Activated T-cell treated with anti-CD3 and anti-CD28 coated beads, Interleukin-2, amount 50 U/mL, for 72 hours (primary cell): ENCODE data around the gene ABCD1. TPM values are rescaled to one million over a fixed set of nuclear protein-coding genes. Genes with fewer than 3 reads are reported as not detected.
A peak's percentile ranks its signal among the peaks of the same experiment; 100 is the strongest.

ENCODE experiments used
- ATAC-seq, 2 donors: fragments of 150-1000 bp; cut with Tn5 transposase; replicated peaks in 1 of 2; 2 replicates each; pipeline ENCODE4 v1.10.0; 2021; ENCODE audit warnings: moderate library complexity in 2 of 2, mild to moderate bottlenecking in 1 of 2
- DNase-seq, 2 donors: peaks; one replicate each; pipeline ENCODE4 v3.0.0; 2021 to 2022; ENCODE audit warnings: mixed read lengths in 1 of 2
- H3K27ac Mint-ChIP-seq: one replicate; pipeline ENCODE4 v1.8.0; 2022; ENCODE audit warnings: mild to moderate bottlenecking, moderate library complexity, mixed read lengths
- H3K27me3 Mint-ChIP-seq: one replicate; pipeline ENCODE4 v1.8.0; 2022; ENCODE audit warnings: low read depth, mixed read lengths
- H3K36me3 Mint-ChIP-seq, 2 donors: one replicate each; pipeline ENCODE4 v1.8.0; 2022; ENCODE audit warnings: mixed read lengths in 2 of 2, mild to moderate bottlenecking in 1 of 2; ENCODE audit not compliant: insufficient read depth in 2 of 2
- H3K4me1 Mint-ChIP-seq: one replicate; pipeline ENCODE4 v1.8.0; 2022; ENCODE audit warnings: low read depth, mixed read lengths
- H3K4me3 Mint-ChIP-seq, 2 donors: one replicate each; pipeline ENCODE4 v1.8.0; 2022; ENCODE audit warnings: mild to moderate bottlenecking in 2 of 2, mixed read lengths in 2 of 2, moderate library complexity in 2 of 2
- H3K9me3 Mint-ChIP-seq, 2 donors: one replicate each; pipeline ENCODE4 v1.8.0; 2022; ENCODE audit warnings: mixed read lengths in 2 of 2
- total RNA-seq, 2 donors: library from RNA; stranded (reverse); gene quantifications; one replicate each; pipeline ENCODE4 v1.2.3, GENCODE V29; 2022

Gene ABCD1
- total RNA-seq, 2 donors from 2014 or later: 8.0 to 8.3 TPM

DNA sequence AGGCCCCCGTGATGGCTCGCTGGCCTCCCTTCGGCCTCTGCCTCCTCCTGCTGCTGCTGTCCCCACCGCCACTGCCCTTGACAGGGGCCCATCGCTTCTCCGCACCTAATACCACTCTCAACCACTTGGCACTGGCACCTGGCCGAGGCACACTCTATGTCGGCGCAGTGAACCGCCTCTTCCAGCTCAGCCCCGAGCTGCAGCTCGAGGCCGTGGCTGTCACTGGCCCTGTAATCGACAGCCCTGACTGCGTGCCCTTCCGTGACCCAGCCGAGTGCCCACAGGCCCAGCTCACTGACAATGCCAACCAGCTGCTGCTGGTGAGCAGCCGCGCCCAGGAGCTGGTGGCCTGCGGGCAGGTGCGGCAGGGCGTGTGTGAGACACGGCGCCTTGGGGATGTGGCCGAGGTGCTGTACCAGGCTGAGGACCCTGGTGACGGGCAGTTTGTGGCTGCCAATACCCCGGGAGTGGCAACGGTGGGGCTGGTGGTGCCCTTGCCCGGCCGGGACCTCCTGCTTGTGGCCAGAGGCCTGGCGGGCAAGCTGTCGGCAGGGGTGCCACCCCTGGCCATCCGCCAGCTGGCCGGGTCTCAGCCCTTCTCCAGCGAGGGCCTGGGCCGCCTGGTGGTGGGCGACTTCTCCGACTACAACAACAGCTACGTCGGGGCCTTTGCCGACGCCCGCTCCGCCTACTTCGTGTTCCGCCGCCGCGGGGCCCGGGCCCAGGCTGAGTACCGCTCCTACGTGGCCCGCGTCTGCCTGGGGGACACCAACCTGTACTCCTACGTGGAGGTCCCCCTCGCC is 42.4 kb downstream of the ABCD1 start:
- Mint-ChIP-seq H3K27ac (no peak overlapping the region), H3K9me3 (no peaks in the 10 kb centered on the region)
- DNase-seq: no peak

DNA sequence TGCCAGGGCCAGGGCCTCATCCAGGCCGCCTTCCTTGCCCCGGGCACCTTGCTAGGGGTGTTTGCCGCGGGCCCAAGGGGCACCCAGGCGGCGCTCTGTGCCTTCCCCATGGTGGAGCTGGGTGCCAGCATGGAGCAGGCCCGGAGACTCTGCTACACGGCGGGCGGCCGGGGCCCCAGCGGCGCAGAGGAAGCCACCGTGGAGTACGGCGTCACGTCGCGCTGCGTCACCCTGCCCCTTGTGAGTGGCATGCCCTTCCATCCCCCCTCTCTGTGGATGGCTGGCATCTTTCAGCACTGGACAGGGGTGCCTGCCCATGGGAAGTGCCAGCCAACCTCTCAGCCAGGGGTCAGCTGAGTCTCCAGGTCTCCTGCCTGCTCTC is 43.0 kb downstream of the ABCD1 start:
- Mint-ChIP-seq H3K27me3 (peaks cover 9% of the 10 kb centered on the region), H3K4me1 (peaks cover 17% of the 10 kb centered on the region), H3K27ac (no peak overlapping the region), H3K36me3 (no peaks in the 10 kb centered on the region), H3K9me3 (no peaks in the 10 kb centered on the region), H3K4me3 (no peak overlapping the region)
- DNase-seq: no peak
- no peak for ATAC-seq

More for the DNA sequence above, 42.4 kb downstream of the ABCD1 start:
- Mint-ChIP-seq H3K36me3 (no peaks in the 10 kb centered on the region), H3K27me3 (peaks cover 9% of the 10 kb centered on the region), H3K4me1 (peaks cover 17% of the 10 kb centered on the region), H3K4me3 (peak overlapping the region in 1 of 2 donors; percentile 39)
- ATAC-seq: no peak

DNA sequence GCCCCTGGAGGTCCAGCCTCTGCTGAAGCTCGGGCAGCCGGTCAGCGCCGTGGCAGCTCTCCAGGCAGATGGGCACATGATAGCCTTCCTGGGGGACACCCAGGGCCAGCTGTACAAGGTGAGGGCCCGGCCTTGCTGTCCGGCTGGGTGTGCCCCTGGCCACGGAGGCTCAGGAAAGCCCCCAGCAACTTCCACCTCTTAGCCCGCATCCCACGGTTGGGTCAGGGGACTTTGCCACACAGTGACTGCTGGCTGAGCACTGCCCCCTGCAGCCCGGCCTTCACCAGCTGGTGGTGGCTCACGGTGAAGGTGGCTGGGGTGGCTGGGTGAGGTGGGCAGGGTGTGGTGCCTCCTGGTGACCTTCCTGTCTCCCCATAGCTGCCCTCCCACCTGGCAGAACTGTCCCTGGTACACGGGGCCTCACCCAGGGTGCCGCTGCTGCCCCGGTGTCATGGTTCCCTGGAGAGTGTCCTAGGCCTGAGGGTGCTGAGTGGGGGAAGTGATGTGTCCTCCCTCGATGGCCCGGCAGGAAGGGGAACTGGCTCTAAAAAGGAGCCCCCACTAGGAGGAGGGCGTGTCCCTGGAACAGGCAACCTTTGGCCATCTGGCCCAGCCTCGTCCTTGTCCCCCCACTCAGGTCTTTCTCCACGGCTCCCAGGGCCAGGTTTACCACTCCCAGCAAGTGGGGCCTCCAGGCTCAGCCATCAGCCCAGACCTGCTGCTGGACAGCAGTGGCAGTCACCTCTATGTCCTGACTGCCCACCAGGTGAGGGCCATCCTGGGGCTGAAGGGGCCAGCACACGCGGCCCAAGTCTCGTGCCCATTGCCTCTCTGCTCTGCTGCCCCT is 43.9 kb downstream of the ABCD1 start:
- DNase-seq (no peak), ATAC-seq (no peak)
- no peak overlapping the region for H3K27ac Mint-ChIP-seq
- no peaks in the 10 kb centered on the region for H3K9me3 Mint-ChIP-seq
- H3K36me3 Mint-ChIP-seq: no peaks in the 10 kb centered on the region
- H3K4me3 Mint-ChIP-seq: peak overlapping the region in 1 of 2 donors; percentile 27
- H3K4me1 Mint-ChIP-seq: peaks cover 17% of the 10 kb centered on the region
- H3K27me3 Mint-ChIP-seq: peaks cover 5% of the 10 kb centered on the region

DNA sequence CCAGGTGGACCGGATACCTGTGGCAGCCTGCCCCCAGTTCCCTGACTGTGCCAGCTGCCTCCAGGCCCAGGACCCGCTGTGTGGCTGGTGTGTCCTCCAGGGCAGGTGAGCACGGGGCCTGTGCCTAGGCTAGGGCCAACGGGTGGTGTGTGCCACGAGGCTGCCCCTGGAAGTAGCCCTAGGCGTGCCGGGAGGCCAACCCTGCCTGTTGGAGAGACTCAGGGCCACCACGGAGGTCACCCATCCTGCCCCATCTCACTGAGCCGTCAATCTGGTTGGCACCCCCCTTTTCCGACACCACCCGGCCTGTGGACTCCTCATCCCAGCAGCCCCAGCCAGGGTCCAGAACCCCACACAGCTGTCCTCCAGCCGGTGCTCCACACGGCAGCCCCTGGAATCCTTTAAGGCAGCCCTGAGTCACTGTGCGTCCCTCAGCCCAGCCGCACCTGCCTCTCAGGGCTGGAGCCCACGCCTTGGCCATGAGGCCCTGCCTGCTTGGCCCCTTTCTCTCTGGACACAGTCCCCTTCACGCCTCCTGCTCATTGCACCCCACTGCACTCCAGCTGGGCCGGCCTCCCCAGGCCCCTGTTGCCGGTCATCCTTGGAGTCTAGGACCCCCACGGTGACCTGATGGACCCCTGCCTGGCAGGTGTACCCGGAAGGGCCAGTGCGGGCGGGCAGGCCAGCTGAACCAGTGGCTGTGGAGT is 44.7 kb downstream of the ABCD1 start:
- ATAC-seq: no peak
- no peak overlapping the region for H3K4me3 Mint-ChIP-seq
- no peaks in the 10 kb centered on the region for H3K9me3 Mint-ChIP-seq

DNA sequence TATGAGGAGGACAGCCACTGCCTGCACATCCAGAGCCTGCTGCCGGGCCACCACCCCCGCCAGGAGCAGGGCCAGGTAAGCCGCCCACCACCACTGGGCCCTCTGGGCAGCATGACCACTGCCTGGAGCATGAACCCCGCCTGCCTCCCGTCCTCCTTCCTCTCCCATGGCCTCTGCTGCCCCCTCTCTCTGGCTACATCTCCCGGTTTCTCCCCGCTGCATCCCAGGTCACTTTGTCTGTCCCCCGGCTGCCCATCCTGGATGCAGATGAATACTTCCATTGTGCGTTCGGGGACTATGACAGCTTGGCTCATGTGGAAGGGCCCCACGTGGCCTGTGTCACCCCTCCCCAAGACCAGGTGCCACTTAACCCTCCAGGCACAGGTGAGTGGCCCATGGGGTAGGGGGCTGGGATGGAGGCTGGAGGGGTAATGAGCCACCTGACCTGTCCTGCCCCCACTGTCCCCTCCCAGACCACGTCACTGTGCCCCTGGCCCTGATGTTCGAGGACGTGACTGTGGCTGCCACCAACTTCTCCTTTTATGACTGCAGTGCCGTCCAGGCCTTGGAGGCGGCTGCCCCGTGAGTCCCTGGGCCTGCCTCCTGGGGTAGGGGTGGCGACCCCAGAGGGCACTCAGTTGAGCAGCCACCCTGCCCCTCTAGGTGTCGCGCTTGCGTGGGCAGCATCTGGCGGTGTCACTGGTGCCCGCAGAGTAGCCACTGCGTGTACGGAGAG is 45.4 kb downstream of the ABCD1 start:
- H3K4me3 Mint-ChIP-seq: no peak overlapping the region
- no peaks in the 10 kb centered on the region for H3K27me3 Mint-ChIP-seq
- no peak overlapping the region for H3K27ac Mint-ChIP-seq
- H3K36me3 Mint-ChIP-seq: no peaks in the 10 kb centered on the region
- ATAC-seq (no peak), DNase-seq (no peak)
- no peaks in the 10 kb centered on the region for H3K9me3 Mint-ChIP-seq
- H3K4me1 Mint-ChIP-seq: peaks cover 10% of the 10 kb centered on the region

More for the DNA sequence above, 44.7 kb downstream of the ABCD1 start:
- DNase-seq: no peak
- Mint-ChIP-seq H3K36me3 (no peaks in the 10 kb centered on the region), H3K27ac (no peak overlapping the region), H3K27me3 (no peaks in the 10 kb centered on the region), H3K4me1 (peaks cover 10% of the 10 kb centered on the region)

DNA sequence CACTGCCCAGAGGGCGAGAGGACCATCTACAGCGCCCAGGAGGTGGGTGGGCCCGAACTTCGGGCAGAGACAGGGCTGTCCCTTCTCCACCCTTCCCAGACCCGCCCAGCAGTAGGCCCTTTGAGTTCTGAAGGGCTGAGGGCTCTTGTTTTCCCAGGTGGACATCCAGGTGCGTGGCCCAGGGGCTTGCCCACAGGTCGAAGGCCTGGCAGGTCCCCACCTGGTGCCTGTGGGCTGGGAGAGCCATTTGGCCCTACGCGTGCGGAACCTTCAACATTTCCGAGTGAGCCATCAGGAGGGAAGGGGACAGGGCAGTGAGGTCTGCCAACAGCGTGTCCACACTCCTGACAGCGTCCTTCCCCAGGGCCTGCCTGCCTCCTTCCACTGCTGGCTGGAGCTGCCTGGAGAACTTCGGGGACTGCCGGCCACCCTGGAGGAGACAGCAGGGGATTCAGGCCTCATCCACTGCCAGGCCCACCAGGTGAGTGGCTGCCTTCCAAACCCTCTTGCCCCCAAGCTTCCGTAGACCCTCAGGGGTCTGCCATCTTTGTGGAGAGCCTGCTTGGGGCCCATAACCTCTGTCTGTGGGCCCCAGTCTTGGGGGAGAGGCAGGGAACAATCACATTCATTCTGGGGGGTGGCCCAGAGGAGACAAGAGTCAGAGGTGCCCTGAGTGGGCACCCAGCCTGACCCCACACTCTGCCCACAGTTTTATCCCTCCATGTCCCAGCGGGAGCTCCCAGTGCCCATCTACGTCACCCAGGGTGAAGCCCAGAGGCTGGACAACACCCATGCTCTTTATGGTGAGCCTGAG is 46.2 kb downstream of the ABCD1 start:
- no peaks in the 10 kb centered on the region for H3K36me3 Mint-ChIP-seq
- H3K9me3 Mint-ChIP-seq: no peaks in the 10 kb centered on the region
- H3K4me1 Mint-ChIP-seq: peaks cover 10% of the 10 kb centered on the region
- no peak overlapping the region for H3K4me3 Mint-ChIP-seq
- ATAC-seq: no peak
- H3K27me3 Mint-ChIP-seq: no peaks in the 10 kb centered on the region
- DNase-seq: no peak
- no peak overlapping the region for H3K27ac Mint-ChIP-seq

DNA sequence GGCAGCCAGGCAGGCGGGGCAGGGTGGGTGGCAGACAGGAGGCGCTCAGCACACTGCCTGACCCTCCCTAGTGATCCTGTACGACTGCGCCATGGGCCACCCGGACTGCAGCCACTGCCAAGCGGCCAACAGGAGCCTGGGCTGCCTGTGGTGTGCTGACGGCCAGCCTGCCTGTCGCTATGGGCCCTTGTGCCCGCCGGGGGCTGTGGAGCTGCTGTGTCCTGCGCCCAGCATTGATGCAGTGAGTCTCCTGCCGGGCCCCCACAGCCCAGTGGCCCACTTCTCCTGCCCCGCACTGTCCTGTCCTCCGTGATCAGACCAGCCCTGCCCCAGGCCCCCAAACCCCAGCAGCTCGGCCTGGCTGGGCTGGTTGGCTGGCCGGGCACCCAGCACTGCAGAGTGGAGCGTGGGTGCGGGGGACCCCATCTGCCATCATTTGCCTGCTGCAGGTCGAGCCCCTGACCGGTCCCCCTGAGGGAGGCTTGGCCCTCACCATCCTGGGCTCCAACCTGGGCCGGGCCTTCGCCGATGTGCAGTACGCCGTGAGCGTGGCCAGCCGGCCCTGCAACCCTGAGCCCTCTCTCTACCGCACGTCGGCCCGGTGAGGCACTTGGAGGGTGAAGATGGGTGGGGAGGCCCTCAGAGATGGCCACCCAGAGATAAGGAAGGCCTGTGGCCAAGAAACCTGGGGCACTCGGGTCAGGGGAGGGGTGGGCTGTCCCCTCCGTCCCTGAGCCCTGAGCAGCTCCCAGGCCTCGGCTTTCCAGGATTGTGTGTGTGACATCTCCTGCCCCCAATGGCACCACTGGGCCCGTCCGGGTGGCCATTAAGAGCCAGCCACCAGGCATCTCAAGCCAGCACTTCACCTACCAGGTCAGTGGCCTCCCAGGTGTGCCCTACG is 47.0 kb downstream of the ABCD1 start:
- DNase-seq (no peak), ATAC-seq (no peak)
- H3K27me3 Mint-ChIP-seq: no peaks in the 10 kb centered on the region
- no peaks in the 10 kb centered on the region for H3K36me3 Mint-ChIP-seq
- H3K4me3 Mint-ChIP-seq: no peak overlapping the region
- no peak overlapping the region for H3K27ac Mint-ChIP-seq
- H3K4me1 Mint-ChIP-seq: peaks cover 4% of the 10 kb centered on the region
- no peaks in the 10 kb centered on the region for H3K9me3 Mint-ChIP-seq

DNA sequence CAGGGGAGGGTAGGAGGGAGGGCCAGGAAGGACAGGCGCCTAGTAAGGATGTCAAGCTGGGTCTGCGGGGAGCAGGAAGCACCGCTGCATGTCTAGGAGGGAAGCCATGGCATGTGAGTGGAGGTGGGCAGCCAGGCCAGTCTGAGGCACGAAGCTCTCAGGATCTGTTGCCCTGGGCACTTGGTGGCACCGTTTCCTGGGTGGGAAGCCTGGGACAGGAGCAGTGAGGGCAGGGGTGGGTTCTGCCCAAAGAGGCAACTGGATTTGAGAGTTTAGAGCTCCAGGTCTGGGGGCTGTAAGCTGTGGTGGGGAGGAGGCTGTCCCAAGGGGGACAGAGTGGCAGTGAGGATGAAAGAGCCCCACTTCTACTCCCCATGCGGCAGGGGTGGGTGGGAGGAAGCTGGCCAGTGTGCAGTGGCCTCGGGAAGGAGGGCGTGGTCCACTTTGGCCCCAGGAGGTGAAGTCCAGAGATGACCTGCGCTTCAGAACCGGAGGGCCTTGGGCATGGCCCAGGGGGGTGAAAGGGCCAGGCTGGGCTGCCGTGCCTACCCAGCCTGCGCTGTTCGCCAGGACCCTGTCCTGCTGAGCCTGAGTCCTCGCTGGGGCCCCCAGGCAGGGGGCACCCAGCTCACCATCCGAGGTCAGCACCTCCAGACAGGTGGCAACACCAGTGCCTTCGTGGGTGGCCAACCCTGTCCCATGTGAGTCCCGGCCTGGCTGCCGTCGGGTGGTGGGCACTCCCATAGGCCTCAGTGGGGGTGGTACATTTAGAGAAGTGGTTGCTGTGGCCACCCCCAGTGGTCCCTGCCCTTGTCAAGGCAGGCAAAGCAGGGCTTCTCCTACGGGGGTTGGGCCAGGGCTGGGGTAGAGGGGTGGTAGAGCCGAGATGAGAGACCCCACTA is 47.9 kb downstream of the ABCD1 start:
- Mint-ChIP-seq H3K4me3 (no peak overlapping the region), H3K4me1 (no peaks in the 10 kb centered on the region), H3K27ac (no peak overlapping the region), H3K36me3 (no peaks in the 10 kb centered on the region), H3K9me3 (no peaks in the 10 kb centered on the region), H3K27me3 (no peaks in the 10 kb centered on the region)
- ATAC-seq (no peak), DNase-seq (no peak)

DNA sequence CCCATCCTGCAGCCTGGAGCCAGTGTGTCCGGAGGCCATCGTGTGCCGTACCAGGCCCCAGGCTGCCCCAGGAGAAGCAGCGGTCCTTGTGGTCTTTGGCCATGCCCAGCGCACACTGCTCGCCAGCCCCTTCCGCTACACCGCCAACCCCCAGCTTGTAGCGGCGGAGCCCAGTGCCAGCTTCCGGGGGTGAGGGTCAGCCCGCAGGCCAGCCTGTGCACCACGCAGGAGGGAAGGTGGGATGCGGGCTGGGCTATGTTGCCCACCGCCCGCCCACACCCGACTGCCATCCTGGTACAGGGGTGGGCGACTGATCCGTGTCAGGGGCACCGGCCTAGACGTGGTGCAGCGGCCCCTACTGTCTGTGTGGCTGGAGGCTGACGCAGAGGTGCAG is 48.6 kb downstream of the ABCD1 start:
- H3K9me3 Mint-ChIP-seq: no peaks in the 10 kb centered on the region

DNA sequence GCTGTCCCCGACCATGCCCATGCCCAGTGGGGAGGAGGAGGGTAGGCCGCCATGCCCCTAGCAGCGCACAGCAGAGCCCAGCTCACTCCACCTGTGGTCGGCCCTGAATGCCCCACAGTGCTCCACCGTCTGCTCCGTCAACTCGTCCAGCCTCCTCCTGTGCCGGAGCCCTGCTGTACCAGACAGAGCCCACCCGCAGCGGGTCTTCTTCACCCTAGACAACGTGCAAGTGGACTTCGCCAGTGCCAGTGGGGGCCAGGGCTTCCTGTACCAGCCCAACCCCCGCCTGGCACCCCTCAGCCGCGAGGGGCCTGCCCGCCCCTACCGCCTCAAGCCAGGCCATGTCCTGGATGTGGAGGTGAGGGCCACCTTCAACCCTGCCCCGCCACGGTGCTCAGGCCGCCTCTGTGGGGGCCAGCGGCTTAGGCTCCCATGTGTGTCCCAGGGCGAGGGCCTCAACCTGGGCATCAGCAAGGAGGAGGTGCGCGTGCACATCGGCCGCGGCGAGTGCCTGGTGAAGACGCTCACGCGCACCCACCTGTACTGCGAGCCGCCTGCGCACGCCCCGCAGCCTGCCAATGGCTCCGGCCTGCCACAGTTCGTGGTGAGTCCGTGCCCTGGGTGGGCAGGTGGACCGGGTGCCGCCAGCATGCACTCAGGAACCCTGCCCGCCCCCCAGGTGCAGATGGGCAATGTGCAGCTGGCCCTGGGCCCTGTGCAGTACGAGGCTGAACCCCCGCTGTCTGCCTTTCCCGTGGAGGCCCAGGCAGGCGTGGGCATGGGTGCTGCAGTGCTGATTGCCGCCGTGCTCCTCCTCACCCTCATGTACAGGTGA is 49.3 kb downstream of the ABCD1 start:
- Mint-ChIP-seq H3K27me3 (no peaks in the 10 kb centered on the region), H3K36me3 (no peaks in the 10 kb centered on the region), H3K9me3 (no peaks in the 10 kb centered on the region), H3K27ac (no peak overlapping the region), H3K4me3 (no peak overlapping the region), H3K4me1 (no peaks in the 10 kb centered on the region)
- ATAC-seq (no peak), DNase-seq (no peak)

More for the DNA sequence above, 48.6 kb downstream of the ABCD1 start:
- no peak overlapping the region for H3K27ac Mint-ChIP-seq
- no peaks in the 10 kb centered on the region for H3K27me3 Mint-ChIP-seq
- no peak overlapping the region for H3K4me3 Mint-ChIP-seq
- H3K4me1 Mint-ChIP-seq: no peaks in the 10 kb centered on the region
- H3K36me3 Mint-ChIP-seq: no peaks in the 10 kb centered on the region
- DNase-seq (no peak), ATAC-seq (no peak)
